NCI-H1105 treated with DMSO at 0.1 percent for 48 hours (cell line): ENCODE measurements around the gene NCOA3.
"Not testable (repeated sequence)": the region's sequence is repeated elsewhere in the genome, so short reads cannot be mapped to it uniquely, and the experiment has no call there.

Source experiments
- DNase-seq: peaks from one replicate; lab custom pipeline; 2025; lab: John Stamatoyannopoulos, UW

The NCOA3 gene

DNA sequence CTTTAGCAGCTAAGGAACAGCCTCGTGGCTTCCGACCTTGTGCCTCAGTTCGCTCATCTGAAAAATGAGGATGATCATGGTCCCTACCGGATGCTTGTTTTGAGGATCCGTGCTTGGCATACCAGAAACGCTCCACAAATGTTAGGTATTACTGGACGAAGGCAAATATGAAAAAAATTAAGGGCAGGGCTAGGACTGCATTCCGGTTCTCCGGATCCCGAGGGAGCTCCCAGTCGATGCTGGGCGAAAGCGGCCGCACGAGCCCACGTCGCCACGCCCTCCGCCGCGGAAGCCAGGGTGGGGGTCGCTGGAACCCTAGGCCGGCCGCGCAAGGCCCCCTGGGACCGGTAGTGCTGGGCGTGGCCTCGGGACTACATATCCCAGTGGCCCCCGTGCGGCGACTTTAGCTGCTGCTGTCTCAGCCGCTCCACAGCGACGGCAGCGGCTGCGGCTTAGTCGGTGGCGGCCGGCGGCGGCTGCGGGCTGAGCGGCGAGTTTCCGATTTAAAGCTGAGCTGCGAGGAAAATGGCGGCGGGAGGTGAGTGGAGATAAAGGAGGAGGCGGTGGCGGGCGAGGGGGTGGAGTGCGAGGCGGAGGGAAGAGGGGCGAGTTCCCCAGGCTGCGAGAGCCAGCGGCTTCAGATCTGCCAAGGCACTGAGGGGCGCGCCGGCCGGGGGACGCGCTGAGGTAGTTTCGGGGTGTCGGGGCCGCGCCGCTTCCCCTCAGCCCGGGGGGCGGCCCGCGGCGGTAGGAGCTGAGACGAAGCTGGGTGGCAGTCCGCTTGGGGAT lies at the start of gene NCOA3:
Gene NCOA3, plus strand, starts transcription at position 406 of the 789 bp plus-strand sequence. CDS start 120,361 bp downstream, outside the sequence.
- peak; percentile 95 for DNase-seq

DNA sequence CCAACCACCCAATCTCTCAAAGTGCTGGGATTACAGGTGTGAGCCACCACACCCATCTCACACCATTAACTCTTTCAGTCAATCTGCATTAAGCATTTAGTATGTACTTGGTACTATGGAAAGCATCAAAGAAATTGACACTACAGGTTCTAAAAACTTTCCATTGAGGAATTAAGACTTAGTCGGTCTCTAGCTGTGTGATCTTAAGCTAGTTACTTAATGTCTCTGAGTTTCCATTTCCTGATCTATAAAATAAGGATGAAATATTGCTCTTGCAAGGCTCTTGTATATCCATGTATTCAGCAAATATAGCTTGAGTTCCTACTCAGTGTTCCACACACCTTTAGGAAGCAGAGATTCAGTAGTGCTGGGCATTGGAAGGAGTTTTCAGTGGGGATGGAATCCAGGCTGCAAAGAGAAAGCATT lies 48.9 kb upstream of the NCOA3 start:
- DNase-seq, result no peak

DNA sequence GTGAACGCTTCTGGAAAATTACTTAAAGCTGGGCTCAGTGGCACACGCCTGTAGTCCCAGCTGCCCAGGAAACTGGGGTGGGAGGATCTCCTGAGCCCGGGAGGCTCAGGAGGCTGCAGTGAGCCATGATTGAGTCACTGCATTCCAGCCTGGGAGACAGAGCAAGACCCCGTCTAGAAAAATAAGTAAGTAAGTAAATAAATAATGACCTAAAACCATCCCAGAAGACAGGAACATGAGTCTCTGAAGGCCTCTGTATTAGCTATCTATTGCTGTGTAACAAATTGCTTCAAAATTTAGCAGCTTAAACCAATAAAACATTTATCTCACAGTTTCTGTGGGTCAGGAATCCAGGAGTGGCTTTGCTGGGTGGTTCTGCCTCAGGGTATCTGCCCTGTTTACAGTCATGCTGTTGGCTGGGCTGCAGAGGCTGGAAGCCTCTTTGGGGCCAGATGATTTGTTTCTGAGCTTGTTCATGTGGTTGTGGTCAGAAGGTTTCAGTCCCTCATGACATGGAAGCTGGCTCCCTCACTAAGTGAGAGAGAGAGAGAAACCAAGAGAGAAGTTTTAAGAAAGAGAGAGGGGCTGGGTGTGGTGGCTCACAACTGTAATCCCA lies 48.4 kb upstream of the NCOA3 start:
- no peak for DNase-seq

DNA sequence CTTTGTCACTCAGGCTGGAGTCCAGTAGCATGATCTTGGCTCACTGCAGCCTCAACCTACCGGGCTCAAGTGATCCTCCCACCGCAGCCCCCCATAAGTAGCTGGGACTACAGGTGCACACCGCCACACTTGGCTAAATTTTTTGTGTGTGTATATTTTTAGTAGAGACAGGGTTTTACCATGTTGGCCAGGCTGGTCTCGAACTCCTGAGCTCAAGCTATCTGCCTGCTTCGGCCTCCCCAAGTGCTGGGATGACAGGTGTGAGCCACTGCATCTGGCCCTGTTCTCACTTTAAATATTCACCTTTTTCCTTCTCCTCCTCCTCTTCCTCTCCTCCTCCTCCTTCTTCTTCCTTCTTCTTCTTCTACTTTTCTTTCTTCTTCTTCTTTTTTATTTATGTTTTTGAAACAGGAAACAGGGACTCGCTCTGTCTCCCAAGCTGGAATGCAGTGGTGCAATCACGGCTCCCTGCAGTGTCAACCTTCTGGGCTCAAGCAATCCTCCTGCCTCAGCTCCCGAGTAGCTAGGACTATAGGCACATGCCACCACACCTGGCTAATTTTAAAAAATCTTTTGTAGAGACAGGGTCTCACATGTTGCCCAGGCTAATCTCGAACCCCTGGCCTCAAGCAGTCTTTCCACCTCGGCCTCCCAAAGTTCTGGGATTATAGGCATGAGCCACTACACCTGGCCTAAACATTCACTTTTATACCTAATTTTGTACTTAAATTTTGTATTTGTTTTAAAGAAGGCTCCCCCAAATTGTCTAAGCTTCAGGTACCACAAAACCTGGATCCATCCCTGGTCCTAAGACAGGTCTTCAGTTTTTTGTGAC lies 47.2 kb upstream of the NCOA3 start:
- DNase-seq, result no peak

GRCh38 chr20:47455133-47456040 lies 46.3 kb upstream of the NCOA3 start:
- DNase-seq, result no peak

GRCh38 chr20:47456041-47456537 lies 45.6 kb upstream of the NCOA3 start:
- no peak for DNase-seq

DNA sequence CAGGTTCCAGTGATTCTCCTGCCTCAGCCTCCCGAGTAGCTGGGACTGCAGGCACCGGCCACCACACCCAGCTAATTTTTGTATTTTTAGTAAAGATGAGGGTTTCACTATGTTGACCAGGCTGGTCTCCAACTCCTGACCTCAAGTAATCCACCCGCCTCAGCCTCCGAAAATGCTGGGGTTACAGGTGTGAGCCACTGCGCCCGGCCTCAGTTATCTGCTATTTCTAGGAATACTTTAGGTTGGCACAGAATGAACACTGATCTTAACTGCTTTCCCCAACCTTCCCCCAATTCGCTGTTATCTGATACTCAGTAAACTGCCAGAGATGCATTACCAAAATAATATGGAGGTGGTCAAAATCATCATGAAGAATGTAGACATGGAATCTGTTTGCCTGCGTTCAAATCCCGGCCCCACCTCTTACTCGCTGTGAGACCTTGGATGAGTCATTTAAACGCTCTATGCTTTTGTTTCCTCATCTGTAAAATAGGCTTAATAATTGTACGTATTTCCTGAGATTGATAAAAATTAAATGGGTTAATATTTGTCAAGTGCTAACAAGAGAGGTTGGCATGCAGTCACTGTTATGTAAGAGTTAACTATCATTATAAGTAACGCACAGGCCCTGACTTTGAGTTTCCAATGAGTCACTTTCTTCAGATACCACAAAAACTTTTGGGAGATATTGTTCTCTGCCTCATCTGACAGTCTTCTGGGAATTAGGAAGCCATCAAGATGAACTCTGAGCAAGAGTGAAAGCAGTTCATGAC lies 44.5 kb upstream of the NCOA3 start:
- no peak for DNase-seq

DNA sequence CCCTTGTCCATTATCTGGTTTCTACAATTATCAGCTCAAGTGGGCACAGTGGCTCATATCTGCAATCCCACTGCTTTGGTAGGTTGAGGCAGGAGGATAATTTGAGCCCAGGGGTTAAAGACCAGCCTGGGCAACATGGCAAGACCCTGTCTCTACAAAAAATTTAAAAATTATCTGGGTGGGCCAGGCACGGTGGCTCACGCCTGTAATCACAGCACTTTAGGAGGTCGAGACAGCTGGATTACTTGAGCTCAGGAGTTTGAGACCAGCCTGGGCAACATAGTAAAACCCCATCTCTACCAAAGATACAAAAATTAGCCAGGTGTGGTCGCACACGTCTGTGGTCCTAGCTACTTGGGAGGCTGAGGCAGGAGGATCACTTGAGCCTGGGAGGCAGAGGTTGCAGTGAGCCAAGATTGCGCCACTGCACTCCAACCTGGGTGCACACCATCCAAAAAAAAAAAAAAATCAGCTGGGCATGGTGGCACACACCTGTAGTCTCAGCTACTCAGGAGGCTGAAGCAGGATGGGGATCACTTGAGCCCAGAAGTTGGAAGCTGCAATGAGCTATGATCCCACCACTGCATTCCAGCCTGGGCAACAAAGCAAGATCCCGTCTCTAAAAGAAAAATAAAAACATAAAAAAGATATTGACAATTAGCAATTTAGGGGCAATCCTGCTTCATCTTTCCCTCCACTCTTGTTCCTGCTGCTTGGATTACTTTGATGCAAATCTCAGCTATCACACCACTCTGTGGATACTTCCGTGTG lies 43.2 kb upstream of the NCOA3 start:
- DNase-seq, result not testable (repeated sequence)

DNA sequence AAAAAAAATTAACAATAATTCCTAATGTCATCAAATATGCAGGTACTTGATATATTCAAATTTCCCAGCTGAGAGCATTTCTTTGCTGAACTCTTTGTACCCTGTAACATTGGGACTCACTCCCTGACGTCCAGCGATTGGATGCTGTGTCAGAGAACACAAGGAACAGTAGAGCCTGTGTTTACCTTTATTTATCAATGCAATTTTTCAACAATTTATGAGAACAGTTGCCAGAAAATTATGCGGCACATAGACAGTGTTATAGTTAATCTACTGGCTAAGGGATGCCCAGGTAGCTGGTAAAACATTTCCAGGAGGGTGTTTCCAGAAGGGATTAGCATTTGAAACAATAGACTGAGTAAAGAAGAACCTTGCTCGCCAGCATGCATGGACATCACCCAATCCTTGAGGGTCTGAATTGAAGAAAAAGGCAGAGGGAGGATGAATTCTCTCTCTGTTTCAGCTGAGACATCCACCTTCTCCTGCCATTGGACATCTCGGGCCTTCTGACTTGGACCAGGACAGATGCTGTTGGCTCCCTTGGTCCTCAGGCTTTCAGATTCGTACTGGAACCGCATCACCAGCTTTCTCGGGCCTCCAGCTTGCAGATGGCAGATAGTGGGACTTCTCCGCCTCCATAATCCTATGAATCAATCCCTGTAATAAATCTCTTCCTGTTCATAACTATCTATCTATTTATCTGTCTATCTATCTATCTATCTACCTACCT lies 42.2 kb upstream of the NCOA3 start:
- no peak for DNase-seq

DNA sequence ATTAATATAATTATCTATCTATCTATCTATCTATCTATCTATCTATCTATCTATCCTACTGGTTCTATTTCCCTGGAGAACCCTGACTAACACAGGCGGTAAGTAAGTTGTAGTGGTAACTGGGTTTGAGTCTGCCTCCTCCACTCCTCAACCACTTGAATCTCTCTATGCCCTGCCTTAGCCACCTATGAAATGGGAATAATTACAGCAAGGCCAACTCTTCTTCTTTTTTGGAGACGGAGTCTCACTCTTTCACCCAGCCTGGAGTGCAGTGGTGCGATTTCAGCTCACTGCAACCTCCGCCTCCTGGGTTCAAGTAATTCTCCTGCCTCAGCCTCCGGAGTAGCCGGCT lies 41.0 kb upstream of the NCOA3 start:
- DNase-seq, result not testable (repeated sequence)

GRCh38 chr20:47461120-47461685 lies 40.5 kb upstream of the NCOA3 start:
- DNase-seq, result no peak

- DNase-seq, result not testable (repeated sequence)
Measured at GRCh38 chr20:47461906-47462305, 39.8 kb upstream of the NCOA3 start.

GRCh38 chr20:47464380-47465101 lies 37.1 kb upstream of the NCOA3 start:
- DNase-seq, result no peak

DNA sequence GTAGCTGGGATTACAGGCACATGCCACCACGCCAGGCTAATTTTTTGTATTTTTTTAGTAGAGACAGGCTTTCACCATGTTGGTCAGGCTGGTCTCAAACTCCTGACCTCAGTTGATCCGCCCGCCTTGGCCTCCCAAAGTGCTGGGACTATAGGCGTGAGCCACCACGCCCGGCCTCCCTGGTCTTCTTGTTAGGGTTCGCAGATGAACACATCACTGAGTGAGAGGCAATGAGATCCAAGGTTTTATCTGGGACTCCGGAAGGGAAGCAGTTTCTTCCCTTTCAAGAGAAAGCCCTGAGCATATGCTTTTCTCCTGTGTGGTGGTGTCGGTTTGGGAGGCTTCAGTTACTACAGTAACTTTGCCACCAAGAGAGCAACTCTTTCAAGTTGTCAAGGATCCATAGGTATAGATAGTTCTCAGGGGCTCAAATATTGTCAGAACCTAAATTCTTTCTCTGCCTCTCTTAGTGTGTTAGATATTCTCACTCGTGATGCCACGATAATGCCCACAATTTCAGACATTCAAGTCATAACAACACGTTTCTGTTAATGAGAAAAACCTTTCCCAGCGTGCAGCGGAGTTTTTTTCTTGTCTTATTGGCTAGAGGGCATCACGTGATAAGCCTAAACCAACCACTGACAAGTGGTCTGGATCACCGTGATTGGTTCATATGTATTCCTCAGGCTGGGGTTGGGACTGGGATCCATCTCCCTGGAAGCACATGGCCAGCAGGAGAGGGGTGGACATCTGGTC lies 36.2 kb upstream of the NCOA3 start:
- DNase-seq, result no peak

GRCh38 chr20:47466213-47466612 lies 35.5 kb upstream of the NCOA3 start:
- DNase-seq, result no peak

DNA sequence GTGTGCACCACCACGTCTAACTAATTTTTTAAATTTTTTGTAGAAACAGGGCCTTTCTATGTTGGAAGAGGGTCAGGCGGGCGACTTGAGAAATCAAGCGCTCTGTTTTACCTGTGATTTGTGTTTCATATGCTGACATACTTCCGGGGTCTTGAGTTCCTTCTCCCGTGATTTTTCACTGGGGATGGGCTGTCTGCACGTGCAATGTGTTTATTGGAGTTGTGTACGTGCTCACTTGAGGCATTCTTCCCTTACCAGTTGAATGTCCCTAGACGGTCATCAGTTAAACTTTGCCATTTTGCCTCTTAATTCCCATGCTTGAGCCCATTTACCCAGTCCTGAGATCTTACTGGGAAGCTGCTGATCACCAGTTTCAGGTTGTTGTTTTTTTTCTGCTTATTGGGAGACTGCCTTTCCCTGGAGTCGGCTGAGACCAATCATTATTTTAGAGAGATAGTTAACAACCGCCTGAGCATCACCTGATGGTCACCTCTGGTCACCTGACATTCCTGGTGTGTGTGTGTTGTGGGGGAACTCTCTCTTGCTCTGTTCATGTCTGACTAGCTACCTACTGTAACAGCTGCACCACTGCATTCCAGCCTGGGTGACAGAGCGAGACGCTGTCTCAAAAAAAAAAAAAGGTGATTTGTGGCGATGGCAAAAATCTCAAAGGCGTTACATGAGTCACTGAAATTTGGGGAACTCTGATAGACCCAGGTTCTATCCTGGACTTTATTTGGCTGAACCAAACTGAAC lies 34.8 kb upstream of the NCOA3 start:
- no peak for DNase-seq
